Measurements from ENCODE around the gene TSPAN9.

DNA sequence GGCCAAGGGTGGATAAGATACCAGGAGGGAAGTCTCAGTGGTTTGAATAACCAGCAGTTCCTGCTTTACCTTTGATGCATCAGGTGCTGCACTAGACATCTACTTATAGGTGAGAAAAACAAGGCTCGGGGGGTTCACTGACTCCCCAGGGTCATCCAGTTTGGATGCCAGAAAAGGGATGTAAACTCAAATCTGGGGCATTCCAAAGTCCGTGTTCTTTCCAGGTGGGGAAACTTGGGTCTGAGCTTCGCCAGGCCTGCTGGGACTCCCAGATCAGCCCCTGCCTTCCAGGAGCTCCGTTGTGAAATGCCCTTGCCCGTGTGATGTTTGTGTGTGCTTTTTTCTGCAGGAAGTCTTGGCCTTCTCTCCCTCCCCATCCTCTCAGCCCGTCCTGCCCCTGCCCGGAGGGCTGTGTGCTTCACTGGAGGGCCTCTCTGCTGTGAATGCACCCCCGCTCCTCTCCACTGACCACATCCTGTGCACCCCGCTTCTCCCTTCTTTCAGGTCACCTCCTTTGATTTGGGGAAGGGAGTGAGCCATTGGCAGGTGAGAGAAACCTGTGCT, 42.1 kb downstream of the TSPAN9 start:
- TF ChIP-seq, protein P1, sequence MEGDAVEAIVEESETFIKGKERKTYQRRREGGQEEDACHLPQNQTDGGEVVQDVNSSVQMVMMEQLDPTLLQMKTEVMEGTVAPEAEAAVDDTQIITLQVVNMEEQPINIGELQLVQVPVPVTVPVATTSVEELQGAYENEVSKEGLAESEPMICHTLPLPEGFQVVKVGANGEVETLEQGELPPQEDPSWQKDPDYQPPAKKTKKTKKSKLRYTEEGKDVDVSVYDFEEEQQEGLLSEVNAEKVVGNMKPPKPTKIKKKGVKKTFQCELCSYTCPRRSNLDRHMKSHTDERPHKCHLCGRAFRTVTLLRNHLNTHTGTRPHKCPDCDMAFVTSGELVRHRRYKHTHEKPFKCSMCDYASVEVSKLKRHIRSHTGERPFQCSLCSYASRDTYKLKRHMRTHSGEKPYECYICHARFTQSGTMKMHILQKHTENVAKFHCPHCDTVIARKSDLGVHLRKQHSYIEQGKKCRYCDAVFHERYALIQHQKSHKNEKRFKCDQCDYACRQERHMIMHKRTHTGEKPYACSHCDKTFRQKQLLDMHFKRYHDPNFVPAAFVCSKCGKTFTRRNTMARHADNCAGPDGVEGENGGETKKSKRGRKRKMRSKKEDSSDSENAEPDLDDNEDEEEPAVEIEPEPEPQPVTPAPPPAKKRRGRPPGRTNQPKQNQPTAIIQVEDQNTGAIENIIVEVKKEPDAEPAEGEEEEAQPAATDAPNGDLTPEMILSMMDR (IDR thresholded peaks at IDR 0.05), result no peak
- no peak for TF ChIP-seq EZH2 (IDR thresholded peaks at IDR 0.05)
